HL-60/S4 treated with retinoic acid at 250 ng/mL for 4 days and 3 days (cell line): ENCODE results near the gene PGF.

Experiments used
- in situ Hi-C: fragments of 300-500 bp; cut with MboI; formaldehyde crosslinking; loops from 2 replicates; pipeline ENCODE4 v1.7.0; 2022; ENCODE audit warnings: low sequenced_read_pairs

PGF gene

GRCh38 chr14:74921987-74922751 lies 33.2 kb downstream of the PGF start:
- in situ Hi-C loops: loop anchor here (25.0 kb wide), 1 partner anchor 165 kb away; no protein-coding TSS in a partner anchor

DNA sequence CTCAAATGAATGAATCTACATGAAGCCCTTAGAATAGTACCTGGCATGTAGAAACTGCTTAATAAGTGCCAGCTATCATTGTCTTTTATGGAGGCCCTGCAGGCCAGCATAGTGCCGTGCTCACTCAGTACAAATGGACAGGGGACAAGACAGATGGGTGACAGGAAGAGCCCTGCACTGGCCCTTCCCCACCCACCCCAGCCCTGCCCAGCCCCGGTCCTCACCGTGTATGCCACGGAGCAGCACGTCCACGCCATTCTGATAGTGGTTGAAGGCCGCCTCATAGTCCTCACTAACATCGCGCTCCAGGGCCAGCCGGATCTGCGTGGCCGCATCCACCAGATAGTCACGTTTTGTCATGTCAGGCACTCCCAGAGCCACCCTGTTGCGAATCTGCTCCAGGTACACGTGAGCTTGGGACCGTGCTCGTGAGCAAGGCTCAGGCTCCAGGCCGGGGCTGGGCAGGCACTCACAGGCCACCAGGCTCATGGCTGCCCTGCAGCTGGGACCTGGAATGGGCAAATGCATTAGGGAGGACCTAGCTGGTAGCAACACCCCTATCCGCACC lies 34.3 kb downstream of the PGF start:
- in situ Hi-C loops: loop anchor here (25.0 kb wide), 1 partner anchor 166 kb away; no protein-coding TSS in a partner anchor

DNA sequence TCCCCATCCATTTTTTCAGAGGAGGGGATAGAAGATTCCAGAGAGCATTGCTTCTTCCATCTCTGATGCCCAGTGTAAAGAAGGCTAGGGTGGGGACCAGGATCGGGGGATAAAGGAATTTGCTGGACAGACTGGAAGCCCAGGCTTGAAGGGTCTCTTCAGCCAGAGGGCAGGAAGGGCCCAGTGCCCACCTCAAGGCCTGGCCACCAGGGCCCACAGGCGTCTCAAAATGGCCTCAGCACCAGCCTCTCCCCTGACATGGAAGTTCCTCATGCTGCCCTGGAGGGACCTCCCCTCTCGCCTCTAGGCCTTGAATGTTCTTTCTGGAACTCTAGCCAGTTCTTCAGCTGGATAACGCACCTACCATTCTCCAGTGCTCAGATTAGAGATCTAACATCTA lies 35.1 kb downstream of the PGF start:
- in situ Hi-C loops: loop anchor here (25.0 kb wide), 1 partner anchor 167 kb away; no protein-coding TSS in a partner anchor

DNA sequence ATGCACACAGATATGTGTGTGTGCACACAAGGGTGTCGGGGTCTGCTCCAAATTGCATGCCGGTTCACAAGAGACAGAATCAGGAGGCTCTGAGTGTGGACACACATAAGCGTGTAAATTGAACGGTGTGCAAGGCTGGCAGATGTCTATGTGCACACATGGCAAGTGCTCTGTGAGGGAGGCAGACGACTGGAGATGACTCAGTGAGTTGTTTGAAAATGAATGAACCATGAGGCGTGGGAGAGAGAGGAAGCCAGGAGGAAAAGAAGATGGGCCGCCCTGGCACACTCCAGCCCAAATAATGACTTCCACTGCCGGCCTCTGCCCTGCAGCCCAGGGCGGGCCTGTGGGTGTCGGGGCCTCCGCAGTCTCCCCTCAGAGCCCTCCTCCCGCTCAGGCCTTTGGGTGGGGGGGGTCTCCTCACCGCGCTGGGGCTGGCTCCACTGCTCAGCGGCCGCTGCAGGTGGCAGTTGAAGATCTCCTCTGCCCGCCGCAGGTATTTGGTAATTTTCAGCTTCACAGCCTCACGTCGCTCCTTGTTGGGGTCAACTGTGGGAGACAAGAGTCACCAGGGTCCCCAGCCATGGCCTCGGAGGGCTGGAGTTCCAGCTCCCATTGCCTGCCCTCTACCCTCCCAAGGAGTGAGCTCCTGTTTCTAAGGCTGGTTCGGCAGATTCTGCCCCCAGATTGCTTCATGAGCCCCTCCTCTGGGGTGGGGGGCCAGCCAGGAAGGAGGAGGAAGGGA lies 35.8 kb downstream of the PGF start:
- in situ Hi-C loops: loop anchor here (25.0 kb wide), 1 partner anchor 168 kb away; no protein-coding TSS in a partner anchor

GRCh38 chr14:74918380-74918779 lies 37.0 kb downstream of the PGF start:
- in situ Hi-C loops: loop anchor here (25.0 kb wide), 1 partner anchor 169 kb away; no protein-coding TSS in a partner anchor

GRCh38 chr14:74917646-74918081 lies 37.7 kb downstream of the PGF start:
- in situ Hi-C loops: loop anchor here (25.0 kb wide), 1 partner anchor 170 kb away; no protein-coding TSS in a partner anchor

DNA sequence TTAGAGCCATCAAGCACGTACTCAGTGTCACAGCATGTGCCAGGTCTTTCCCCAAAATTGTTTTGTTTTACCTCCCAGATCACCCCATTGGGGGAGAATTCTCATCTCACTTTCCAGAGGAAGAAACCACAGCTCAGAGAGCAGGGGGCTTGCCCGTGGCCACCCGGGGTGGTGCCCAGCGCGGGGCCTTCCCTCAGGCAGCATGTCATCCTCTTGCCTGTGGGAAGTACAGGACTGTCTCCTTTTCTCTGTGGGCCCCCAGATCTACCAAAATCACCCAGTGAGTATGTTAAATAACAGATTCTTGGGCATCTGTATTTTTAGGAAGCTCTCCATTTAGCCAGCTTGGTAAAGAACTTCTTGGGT lies 38.2 kb downstream of the PGF start:
- in situ Hi-C loops: loop anchor here (25.0 kb wide), 1 partner anchor 170 kb away; no protein-coding TSS in a partner anchor

DNA sequence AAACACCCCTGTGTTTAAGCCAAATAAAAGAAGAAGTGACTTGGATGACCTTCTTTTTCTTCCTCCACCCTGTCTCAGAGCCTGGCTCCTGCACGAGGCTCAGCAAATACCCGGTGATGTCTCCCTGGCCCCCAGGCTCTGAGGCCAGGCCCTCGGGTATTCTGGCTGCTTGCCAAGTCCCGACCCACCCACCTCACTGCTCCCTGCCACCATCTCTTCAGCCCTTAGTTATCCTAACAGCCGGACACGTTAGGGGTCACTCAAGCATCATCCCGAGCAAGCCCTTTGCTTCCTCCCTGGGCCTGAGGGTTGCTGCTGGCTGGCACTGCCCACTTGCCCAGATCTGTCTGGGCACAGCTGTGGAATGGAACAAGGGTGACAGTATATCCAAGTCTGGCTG lies 39.6 kb downstream of the PGF start:
- in situ Hi-C loops: loop anchor here (25.0 kb wide), 1 partner anchor 171 kb away; no protein-coding TSS in a partner anchor

DNA sequence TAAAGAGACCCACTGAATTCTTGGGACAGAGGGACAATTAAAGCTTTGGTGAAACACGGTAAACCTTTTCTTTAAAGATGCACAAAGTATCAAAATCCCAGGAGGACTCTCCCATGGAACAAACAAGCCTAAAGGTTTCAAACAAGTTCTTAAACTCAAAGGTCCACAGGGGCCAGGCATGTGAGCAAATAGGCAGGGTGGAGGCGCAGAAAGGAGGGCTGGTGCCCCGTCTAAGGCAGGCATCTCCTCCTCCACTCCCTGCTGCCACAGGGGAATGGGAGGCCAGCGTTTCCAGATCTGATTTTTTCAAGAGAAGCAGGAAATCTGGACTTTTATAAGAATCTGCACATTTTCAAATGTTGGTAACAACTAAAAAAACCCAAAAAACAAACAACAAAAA lies 40.0 kb downstream of the PGF start:
- in situ Hi-C loops: loop anchor here (25.0 kb wide), 1 partner anchor 172 kb away; no protein-coding TSS in a partner anchor

- in situ Hi-C loops: loop anchor here (25.0 kb wide), 1 partner anchor 173 kb away; no protein-coding TSS in a partner anchor
These were observed 41.3 kb downstream of the PGF start for GRCh38 chr14:74913986-74914573.

DNA sequence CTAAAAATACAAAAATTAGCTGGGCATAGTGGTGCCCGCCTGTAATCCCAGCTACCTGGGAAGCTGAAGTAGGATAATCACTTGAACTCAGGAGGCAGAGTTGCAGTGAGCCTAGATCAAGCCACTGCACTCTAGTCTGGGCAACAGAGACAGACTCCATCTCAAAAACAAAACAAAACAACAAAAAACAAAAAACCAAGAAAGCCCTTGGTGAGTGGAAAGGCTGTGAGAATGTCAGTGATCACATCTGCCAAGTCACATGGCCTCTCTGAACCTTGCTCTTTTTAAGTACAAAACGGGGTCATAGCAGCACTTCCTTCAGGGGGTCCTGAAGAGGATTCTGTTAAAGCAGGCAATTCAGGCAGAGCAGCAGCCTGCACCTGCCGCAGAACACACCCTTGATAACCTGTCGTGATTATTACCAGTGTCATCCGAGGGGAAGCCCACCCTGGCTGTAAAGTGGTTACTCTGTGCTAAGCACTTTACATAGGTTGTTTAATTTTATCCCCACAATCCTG lies 41.9 kb downstream of the PGF start:
- in situ Hi-C loops: loop anchor here (25.0 kb wide), 1 partner anchor 174 kb away; no protein-coding TSS in a partner anchor

DNA sequence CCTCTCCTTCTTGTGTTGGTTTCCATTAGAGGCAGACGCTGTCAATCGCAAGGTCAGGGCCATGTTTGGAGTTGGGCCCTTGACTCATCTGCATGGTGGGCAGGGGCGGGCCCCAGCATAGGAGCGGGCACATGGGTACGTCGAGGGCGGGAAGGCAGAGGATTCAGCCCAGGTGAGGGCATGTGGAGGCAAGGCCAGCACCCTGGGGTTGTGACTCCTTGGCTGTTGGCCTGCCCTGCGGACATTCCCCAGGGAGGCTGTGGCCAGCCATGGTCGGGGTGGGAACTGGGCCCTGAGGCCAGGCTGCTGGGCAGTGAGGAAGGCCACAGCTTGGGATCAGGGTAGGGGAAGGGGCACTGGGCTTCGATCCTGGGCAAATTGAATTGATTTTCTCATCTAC lies 42.6 kb downstream of the PGF start:
- in situ Hi-C loops: loop anchor here (25.0 kb wide), 1 partner anchor 174 kb away; no protein-coding TSS in a partner anchor

GRCh38 chr14:74912111-74912510 lies 43.3 kb downstream of the PGF start:
- in situ Hi-C loops: loop anchor here (25.0 kb wide), 1 partner anchor 175 kb away; no protein-coding TSS in a partner anchor

DNA sequence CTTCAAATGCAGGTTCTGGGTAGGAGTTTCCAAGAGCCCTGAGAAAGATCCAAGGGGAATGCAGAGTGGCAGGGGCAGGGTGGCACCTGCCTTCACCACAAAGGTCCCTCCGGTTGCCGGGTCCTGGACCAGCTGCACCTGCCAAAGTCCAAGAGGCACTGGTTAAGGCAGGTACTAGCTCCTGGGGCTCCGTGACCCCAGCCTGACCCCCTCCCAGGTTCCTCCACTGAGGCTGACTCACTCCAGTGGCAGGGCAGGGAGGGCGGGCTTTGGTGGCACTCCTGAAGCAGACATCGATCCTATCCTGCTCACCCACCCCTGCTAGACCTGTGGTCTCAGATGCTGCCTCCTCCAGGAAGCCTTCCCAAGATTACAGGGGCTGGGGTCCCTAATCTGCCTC lies 43.7 kb downstream of the PGF start:
- in situ Hi-C loops: loop anchor here (25.0 kb wide), 1 partner anchor 176 kb away; no protein-coding TSS in a partner anchor

GRCh38 chr14:74911221-74911620 lies 44.2 kb downstream of the PGF start:
- in situ Hi-C loops: loop anchor here (25.0 kb wide), 1 partner anchor 176 kb away; no protein-coding TSS in a partner anchor

DNA sequence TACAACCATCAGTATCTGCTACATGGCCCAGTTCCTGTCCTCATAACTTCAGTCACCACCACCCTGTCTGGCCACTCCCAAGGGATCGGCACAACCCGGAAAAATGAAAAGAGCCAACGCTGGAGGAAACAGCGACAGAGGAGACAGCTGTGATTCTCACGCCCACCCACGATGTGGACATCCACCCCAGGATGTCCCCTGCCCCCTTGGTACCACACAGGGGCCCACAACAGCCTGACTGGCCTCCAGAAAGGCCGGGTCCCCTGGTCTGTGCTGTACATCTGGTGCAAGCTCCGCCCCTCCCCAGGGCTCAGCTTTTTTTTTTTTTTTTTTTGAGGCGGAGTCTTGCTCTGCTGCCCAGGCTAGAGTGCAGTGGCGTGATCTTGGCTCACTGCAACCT lies 44.8 kb downstream of the PGF start:
- in situ Hi-C loops: loop anchor here (25.0 kb wide), 1 partner anchor 177 kb away; no protein-coding TSS in a partner anchor

GRCh38 chr14:74909911-74910310 lies 45.5 kb downstream of the PGF start:
- in situ Hi-C loops: loop anchor here (25.0 kb wide), 1 partner anchor 177 kb away; no protein-coding TSS in a partner anchor

DNA sequence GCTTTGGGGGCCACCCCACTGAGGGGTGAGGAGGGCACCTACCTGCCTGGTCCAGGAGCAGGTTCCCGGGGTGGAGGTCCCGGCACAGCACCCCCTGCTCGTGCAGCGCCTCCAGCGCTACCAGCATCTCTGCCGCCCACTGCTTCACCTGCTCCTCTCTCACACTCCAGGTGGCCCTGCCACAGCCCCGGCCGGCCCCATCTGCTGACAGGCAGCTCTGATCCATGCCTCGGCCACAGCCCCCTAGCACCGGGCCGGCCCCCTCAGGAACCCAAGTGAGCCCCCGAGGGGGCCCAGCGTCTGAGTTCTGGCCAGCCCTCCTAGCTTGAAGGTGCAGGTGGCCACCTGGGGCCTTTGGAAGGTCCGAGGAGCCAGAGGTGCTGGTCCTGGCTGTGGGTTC lies 45.9 kb downstream of the PGF start:
- in situ Hi-C loops: loop anchor here (25.0 kb wide), 1 partner anchor 178 kb away; no protein-coding TSS in a partner anchor

DNA sequence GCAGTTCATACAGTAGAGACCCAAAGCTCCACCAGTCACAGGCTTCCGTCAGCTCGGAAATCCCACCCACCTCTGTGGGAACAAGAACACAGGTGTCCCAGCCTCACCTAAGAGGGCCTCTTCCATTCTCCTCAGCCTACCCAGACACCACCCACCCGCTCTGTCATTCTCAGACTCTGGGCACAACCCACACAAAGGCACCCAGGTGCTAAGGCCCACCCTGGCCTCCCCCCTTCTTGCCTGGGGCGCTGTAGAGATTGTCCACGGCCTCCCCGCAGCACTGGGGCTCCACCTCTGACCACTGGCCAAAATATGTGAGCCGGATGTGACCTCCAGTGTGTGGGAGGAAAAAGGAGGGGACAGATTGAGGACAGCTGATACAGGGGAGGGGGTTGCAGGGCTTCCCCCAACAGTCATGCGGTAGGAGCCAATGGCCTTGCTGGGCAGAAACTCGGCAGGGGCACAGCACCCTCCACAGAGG lies 46.5 kb downstream of the PGF start:
- in situ Hi-C loops: loop anchor here (25.0 kb wide), 1 partner anchor 178 kb away; no protein-coding TSS in a partner anchor

DNA sequence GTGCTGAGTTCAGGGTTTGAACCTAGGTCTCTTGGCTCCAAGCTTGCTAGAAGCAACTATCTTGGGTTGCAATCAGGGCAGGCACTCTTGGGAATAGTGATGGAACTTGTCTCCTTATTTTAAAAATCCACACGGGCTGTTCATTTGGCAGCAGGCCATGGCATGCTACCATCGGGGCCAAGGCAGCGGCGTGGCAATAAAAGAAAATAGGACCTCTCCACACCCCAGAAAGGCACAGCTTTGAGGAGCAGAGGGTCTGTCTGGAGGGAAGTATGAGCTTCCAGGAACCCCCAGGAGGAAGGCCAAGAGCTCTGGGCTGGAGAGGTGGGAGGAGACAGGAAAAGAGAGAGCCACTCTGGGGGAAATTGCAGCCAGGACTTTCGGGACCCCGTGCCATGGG lies 47.7 kb downstream of the PGF start:
- in situ Hi-C loops: loop anchor here (25.0 kb wide), 1 partner anchor 180 kb away; no protein-coding TSS in a partner anchor
